ENCODE data around the gene ADAMTS2. TPM values are rescaled to one million over a fixed set of nuclear protein-coding genes. Genes with fewer than 3 reads are reported as not detected.

Gene ADAMTS2
- total RNA-seq, 3 donors from 2014 or later (not counting 1 experiment from before 2014, with no cell fraction given): 0.28 TPM; not detected in 2

- H3K4me3 Mint-ChIP-seq: no peak overlapping the region
- no peak for DNase-seq
- H3K9me3 Mint-ChIP-seq: no peaks in the 10 kb centered on the region
- TF ChIP-seq CTCF (IDR thresholded peaks at IDR 0.05): no peak
- peaks cover 2% of the 10 kb centered on the region for H3K9me3 ChIP-seq (ENCODE audit: control insufficient read depth, insufficient read depth, low read length)
- H3K27me3 ChIP-seq (ENCODE audit: control insufficient read depth, insufficient read depth, low read length): no peaks in the 10 kb centered on the region
- ATAC-seq: no peak
- H3K4me1 ChIP-seq (ENCODE audit: control insufficient read depth, insufficient read depth, low read length): no peaks in the 10 kb centered on the region
- H3K27ac ChIP-seq (ENCODE audit: low read length): no peak overlapping the region
- no peak overlapping the region for H3K27ac Mint-ChIP-seq
- H3K27me3 Mint-ChIP-seq (ENCODE audit: low read depth in 2 of 2): no peaks in the 10 kb centered on the region
- intact Hi-C loops (cut with micrococcal nuclease): no loop called here
- no peak overlapping the region for H3K4me3 ChIP-seq (ENCODE audit: low read length)
- no peaks in the 10 kb centered on the region for H3K4me1 Mint-ChIP-seq
- WGBS (ENCODE audit: insufficient coverage): 83% methylated on average over 10 of the region's 10 CpGs
- no peaks in the 10 kb centered on the region for H3K36me3 ChIP-seq (ENCODE audit: control insufficient read depth, insufficient read depth, low read length)
- H3K36me3 Mint-ChIP-seq: no peaks in the 10 kb centered on the region
Measured at GRCh38 chr5:179128041-179128365, 217.3 kb downstream of the ADAMTS2 start.

GRCh38 chr5:179127136-179128040 lies 217.9 kb downstream of the ADAMTS2 start:
- WGBS (ENCODE audit: insufficient coverage): 89% methylated on average over 21 of the region's 21 CpGs
- Mint-ChIP-seq H3K4me1 (no peaks in the 10 kb centered on the region), H3K27me3 (ENCODE audit: low read depth in 2 of 2) (no peaks in the 10 kb centered on the region), H3K27ac (no peak overlapping the region), H3K9me3 (no peaks in the 10 kb centered on the region), H3K4me3 (no peak overlapping the region), H3K36me3 (no peaks in the 10 kb centered on the region)
- Histone ChIP-seq H3K36me3 (ENCODE audit: control insufficient read depth, insufficient read depth, low read length) (no peaks in the 10 kb centered on the region), H3K4me3 (ENCODE audit: low read length) (no peak overlapping the region), H3K4me1 (ENCODE audit: control insufficient read depth, insufficient read depth, low read length) (no peaks in the 10 kb centered on the region), H3K27ac (ENCODE audit: low read length) (no peak overlapping the region), H3K27me3 (ENCODE audit: control insufficient read depth, insufficient read depth, low read length) (no peaks in the 10 kb centered on the region), H3K9me3 (ENCODE audit: control insufficient read depth, insufficient read depth, low read length) (peaks cover 2% of the 10 kb centered on the region)
- TF ChIP-seq CTCF (IDR thresholded peaks at IDR 0.05): no peak
- ATAC-seq (no peak), DNase-seq (no peak)
- intact Hi-C loops (cut with micrococcal nuclease): no loop called here

- H3K4me3 ChIP-seq (ENCODE audit: low read length): no peak overlapping the region
- no peaks in the 10 kb centered on the region for H3K9me3 Mint-ChIP-seq
- H3K27ac ChIP-seq (ENCODE audit: low read length): no peak overlapping the region
- no peak overlapping the region for H3K27ac Mint-ChIP-seq
- no peaks in the 10 kb centered on the region for H3K36me3 Mint-ChIP-seq
- no peak overlapping the region for H3K4me3 Mint-ChIP-seq
- 81% methylated on average over 14 of the region's 14 CpGs for WGBS (ENCODE audit: insufficient coverage)
- TF ChIP-seq CTCF (IDR thresholded peaks at IDR 0.05): no peak
- no peaks in the 10 kb centered on the region for H3K27me3 ChIP-seq (ENCODE audit: control insufficient read depth, insufficient read depth, low read length)
- no peaks in the 10 kb centered on the region for H3K4me1 ChIP-seq (ENCODE audit: control insufficient read depth, insufficient read depth, low read length)
- H3K36me3 ChIP-seq (ENCODE audit: control insufficient read depth, insufficient read depth, low read length): no peaks in the 10 kb centered on the region
- H3K4me1 Mint-ChIP-seq: no peaks in the 10 kb centered on the region
- no peak for ATAC-seq
- peaks cover 9% of the 10 kb centered on the region for H3K9me3 ChIP-seq (ENCODE audit: control insufficient read depth, insufficient read depth, low read length)
- no peaks in the 10 kb centered on the region for H3K27me3 Mint-ChIP-seq (ENCODE audit: low read depth in 2 of 2)
- intact Hi-C loops (cut with micrococcal nuclease): no loop called here
- DNase-seq: no peak
Measured at GRCh38 chr5:179126506-179126991, 218.7 kb downstream of the ADAMTS2 start.

Data from natural killer cell (primary cell).